ENCODE results near the gene HIRA.
"Not testable (repeated sequence)": the region's sequence is repeated elsewhere in the genome, so short reads cannot be mapped to it uniquely, and the experiment has no call there.

DNA sequence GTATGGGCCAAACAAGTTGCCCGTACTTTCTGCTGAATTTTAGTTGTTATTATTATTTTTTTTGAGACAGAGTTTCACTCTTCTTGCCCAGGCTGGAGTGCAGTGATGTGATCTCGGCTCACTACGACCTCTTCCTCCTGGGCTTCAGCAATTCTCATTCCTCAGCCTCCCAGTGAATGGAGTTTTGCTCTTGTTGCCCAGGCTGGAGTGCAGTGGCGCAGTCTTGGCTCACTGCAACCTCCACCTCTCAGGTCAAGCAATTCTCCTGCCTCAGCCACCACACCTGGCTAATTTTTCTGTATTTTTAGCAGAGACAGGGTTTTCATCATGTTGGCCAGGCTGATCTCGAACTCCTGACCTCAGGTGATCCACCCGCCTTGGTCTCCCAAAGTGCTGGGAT, 125.0 kb downstream of the HIRA start:
- TF ChIP-seq, protein P1, sequence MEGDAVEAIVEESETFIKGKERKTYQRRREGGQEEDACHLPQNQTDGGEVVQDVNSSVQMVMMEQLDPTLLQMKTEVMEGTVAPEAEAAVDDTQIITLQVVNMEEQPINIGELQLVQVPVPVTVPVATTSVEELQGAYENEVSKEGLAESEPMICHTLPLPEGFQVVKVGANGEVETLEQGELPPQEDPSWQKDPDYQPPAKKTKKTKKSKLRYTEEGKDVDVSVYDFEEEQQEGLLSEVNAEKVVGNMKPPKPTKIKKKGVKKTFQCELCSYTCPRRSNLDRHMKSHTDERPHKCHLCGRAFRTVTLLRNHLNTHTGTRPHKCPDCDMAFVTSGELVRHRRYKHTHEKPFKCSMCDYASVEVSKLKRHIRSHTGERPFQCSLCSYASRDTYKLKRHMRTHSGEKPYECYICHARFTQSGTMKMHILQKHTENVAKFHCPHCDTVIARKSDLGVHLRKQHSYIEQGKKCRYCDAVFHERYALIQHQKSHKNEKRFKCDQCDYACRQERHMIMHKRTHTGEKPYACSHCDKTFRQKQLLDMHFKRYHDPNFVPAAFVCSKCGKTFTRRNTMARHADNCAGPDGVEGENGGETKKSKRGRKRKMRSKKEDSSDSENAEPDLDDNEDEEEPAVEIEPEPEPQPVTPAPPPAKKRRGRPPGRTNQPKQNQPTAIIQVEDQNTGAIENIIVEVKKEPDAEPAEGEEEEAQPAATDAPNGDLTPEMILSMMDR (IDR thresholded peaks at IDR 0.05): not testable (repeated sequence)
- TF ChIP-seq EP300 (IDR thresholded peaks at IDR 0.05): not testable (repeated sequence)
